CD4-positive, alpha-beta T cell treated with Interleukin-6 for 4 hours (primary cell): ENCODE data around the gene IZUMO4.

ENCODE experiments used
- DNase-seq: peaks from one replicate; pipeline ENCODE4 v3.0.0-alpha.2; 2020; ENCODE audit warnings: mixed read lengths

Gene IZUMO4

DNA sequence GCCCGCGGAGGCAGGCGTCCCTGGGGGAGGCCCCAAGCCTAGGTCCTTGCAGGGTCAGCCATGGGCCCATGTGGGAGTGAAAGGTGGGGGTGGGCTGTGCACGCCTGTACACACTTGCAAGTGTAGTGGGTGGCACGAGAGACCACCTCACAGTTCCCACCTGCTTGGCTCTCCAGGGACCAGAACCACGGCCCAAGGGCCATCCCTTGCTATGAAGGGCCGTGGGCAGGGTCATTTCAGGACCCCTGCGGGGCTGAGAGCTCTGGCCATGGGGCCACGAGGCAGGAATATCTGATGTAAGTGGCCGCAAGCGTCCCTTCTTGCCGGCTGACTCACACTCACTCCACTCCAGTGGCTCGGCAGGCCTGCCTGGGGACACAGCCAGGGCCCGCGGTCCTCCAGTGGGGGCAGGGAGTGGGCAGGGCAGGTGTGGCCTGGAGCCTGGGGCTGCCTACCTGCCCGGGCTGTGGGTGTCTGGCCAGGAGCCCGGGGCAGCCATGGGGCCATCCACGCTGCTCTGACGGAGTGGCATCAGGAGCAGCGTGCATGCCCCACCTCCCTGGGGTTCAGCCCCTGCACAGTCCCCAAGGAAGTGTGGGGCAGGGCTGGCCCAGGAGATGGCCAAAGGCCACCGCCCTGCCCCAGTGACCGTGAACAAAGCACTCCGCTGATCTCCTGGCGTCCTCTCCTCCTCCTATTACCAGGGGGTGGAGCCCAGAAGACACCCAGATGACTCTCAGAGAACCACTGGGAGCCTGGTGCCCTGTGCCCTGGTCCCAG lies 37.1 kb upstream of the IZUMO4 start:
- no peak for DNase-seq

DNA sequence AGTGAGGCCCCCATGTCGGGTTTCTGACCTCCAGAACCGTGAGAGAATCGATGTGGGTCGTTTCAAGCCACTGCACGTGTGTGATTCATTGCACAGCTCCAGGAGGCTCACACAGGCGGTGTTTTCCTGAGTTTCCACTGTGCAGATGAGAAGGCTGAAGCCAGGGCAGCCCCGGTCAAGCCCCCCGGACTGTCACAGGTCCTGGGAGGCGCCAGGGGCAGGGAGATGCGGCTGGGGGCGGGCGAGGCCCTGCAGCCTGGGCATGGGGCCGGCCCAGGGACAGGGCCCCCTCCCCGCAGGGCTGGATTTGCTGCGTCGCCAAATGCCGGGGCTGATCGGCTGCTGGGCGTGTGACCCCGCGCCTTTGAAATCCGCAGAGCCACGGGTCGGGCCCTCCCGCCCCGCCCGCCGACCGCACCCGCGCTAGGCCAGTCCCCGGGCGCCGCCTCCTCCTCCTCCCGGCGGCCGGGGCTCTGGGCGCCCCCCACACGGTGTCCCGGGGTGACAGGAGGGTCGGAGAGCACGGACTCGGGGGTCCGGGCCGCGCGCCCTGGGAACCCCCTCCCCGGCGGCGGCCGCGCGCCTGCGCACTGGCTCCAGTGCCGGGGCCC lies 35.7 kb upstream of the IZUMO4 start:
- DNase-seq: no peak

DNA sequence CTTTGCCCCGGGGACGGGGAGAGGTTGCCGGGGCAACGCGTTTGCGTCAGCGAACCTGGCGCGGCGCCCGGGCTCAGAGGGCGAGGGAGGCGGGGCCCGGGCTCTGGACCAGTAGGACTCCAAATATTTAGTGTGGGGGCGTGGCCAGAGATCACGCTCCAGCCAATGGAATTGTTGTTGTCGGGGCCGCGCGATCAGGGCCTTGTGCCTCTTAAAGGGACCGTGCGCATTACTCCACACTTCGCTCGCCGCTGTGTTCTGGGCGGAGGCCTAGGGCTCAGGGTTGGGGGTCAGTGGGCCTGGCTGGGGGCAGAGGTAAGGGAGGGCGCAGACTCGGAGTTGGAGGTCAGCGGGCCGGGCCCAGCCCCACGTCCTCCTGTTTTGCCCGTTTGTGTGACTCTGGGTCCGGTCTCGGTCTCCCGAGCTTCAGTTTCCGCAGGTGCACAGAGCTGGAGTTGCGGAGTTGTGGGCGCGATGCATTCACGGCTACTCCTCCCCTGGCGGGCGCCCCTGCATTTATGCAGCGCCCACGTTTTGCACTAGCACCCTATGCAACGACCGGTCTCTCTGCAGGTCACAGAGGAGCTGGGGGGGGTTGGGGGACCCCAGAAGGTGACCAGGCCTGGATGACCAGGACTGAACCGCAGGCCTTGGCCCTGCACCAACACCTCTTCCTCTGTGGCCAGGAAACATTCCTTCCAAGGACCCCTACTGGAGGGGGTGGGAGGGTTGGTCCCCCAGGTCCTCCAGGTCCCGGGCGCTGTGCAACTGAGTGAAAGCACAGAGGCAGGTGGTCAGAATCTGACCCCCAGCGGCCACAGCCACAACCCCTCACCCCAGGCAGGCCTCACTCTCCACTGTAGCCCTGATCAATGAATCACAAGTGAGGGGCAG lies 35.0 kb upstream of the IZUMO4 start:
- peak; percentile 100 for DNase-seq

DNA sequence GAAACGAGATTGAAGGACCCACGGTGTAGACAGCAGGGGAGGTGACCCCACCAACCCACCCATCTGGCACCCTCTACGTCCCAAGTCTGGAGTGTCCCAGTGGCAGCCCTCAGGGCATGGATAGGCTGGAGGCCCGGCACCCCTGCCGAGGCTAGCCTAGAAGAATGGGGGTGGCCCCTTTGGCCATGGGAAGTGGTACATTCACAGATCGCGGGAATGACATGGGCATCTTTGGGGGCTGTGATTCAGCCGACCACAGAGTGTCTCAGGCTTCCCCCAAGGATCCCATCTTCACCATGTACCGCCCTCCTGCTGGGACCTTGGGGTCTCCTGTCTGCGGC lies 34.4 kb upstream of the IZUMO4 start:
- no peak for DNase-seq

DNA sequence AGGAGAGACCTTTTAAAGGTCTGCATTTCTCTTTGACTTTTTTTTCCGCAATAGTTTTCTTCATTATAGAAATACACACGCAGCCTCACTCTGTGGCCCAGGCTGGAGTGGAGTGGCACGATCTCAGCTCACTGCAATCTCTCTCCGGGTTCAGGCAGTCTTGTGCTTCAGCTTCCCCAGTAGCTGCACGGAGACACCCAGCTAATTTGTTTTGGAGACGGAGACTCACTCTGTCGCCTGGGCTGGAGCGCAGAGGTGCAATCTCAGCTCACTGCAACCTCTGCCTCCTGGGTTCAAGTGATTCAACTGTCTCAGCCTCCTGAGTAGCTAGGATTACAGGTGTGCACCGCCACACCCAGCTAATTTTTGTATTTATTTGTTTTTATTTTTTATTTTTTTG lies 33.9 kb upstream of the IZUMO4 start:
- DNase-seq: no peak

DNA sequence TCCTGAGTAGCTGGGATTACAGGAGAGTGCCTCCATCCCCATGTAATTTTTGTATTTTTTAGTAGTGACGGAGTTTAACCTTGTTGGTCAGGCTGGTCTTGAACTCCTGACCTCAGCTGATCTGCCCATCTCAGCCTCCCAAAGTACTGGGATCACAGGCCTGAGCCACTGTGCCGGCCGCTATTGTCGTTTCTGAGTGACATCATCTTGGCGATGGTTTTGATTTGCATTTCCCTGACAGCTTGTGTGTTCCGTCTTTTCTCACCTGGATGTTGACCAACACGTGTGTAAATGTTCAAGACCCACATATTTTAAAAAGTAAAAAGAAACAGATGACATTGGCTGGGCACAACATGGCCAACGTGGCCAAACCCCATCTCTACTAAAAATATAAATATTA lies 32.9 kb upstream of the IZUMO4 start:
- DNase-seq: no peak

DNA sequence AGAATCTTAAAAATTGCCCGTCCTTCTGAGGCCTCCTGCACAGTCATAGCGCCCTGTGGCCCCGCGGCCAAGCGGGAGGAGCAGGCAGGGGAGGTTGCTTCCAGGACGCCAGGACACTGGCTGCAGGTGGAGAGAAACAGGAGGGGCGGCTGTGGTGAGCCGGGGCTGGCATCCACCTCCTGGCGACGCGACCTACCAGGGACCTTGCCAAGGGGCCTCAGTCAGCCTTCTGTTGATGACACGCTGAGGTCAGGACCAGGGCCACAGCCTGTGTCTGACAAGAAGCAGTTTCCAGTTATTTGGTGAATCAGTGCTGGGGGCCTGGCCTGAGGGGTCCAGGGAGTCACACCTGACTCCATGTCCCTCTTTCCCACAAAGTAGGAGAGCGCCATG lies 32.3 kb upstream of the IZUMO4 start:
- DNase-seq: no peak

DNA sequence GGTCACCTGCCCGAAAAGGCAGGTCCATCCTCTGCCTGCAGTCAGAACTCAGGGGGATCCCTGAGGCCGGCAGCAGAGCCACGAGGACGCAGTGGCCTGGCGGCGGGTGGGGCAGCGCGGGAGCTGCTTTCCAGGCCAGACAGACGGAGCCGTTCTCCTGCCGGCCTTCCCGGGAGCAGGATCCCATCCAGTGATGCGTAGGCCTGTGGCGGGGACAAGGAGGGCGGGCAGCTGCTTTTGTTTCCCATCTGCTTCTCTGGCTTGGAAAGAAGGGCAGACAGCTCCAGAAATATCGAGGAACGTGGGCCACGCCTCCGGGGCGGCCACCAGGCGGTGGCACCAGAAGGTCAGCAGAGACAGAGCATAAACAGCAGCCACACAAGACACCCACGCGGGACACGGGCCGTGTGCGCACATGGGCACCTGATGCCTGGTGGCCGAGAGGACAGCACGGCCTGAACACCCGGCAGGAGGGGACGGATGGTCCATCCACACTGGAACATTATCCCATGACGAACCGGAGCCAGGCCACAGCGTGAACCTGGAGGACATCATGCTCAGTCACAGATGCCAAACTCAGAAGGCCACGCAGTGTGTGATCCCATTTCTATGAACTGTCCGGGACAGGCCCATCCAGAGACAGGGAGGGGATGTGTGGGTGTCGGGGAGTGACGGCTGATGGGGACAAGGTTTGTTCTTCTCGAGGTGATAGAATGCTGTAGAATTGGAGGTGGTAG lies 31.8 kb upstream of the IZUMO4 start:
- DNase-seq: no peak

DNA sequence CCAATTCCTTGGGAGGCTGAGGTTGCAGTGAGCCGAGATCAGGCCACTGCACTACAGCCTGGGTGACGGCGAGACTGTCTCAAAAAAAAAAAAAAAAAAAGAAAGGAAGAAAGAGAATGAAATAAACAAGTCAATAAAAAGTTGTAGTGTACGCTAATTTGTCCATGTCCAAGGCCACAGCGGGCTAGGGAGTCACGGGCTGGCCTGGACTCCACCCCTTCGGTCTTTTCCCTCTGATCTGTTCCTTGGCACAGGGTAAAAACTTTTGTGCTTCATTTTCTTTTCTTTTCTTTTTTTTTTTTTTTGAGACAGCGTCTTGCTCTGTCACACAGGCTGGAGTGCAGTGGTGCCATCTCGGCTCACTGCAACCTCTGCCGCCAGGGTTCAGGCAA lies 26.3 kb upstream of the IZUMO4 start:
- no peak for DNase-seq

DNA sequence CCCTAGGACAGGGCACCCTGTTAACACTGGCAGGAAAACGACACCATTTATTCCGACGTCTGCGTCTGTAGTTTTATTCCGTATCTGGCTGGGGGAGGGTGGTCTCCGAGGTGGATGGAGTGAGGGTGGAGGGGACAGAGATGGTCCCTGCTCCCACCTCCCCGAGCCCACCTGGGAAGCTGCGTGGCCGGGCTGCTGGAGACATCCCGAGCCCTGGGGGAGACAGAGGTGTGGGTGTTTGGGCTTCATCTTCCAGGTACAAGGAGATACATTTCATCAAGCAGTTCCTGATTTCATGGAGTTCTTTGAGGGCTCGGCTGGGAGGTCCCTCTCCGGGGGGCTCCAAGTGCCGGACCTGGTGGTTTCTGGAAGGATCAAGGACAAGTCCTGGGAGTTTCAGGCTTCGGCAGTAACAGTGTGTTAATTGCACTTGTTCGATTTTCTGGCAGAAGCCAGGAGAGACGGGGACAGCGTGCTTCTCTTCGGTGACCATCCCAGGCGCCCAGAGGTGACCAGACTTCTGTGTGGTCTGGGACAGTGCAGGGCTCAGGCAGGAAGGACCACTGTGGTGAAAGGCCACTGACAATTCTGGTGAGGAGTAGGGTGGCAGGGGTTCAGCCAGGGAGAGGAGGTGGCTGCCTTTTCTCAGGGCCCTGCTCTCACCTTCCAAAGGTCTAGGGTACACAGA lies 25.6 kb upstream of the IZUMO4 start:
- no peak for DNase-seq

DNA sequence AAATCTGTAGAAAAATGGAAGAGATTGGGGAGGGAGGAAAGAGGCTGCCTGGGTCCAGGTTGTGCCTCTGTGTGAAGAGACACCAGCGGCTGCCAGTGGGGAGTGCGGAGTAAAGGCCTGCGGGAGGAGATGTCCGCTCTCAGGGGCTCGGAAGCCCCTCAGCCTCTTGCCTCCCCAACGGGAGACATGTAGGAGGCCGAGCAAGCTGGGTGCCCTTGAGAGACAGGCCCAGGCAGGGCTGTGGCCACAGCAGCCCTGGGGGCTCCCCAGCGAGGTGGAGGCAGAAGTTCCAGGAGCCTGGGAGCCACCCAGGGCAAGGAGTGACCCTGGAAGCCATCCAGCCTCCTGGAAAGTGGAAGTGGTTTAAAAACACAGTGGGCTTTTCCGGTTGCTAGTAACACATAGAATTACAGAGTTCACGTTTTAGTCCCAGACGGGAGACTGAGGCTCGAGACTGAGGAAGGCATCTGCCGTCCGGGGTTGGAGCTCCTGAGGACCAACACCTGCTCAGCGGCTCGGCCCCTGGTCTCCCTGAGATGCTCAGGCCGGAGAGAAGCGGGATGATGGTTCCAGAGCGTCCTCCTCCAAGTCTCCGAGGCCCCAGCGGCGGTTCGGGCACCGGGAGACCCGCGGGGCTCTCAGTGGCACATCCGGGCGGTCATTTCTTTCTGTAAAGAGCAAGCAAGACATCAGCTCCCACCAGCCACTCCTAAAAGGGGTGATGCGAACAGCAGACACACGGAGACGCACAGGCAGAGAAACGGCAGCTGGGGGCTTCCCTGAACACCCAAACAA lies 23.8 kb upstream of the IZUMO4 start:
- DNase-seq: no peak

DNA sequence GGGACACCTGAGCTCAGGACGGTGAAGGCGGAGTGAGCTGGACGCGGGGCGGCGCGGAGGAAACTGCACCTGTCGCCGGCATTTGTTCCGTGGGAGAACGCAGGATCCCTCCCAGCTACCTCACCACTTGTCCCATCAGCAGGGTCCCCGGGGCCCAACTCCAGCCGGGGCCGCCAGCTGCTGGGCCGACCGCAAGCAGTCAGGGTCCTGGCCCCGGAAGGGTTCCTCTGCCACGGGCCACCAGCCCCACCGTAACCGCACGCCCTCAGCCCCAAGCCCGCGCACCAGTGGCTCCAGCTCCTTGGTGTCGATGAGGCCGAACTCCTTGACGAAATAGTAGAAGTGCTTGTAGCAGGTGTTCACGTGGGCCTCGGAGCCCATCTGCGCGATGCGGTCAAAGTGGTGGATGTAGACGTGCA lies 20.2 kb upstream of the IZUMO4 start:
- DNase-seq: no peak

DNA sequence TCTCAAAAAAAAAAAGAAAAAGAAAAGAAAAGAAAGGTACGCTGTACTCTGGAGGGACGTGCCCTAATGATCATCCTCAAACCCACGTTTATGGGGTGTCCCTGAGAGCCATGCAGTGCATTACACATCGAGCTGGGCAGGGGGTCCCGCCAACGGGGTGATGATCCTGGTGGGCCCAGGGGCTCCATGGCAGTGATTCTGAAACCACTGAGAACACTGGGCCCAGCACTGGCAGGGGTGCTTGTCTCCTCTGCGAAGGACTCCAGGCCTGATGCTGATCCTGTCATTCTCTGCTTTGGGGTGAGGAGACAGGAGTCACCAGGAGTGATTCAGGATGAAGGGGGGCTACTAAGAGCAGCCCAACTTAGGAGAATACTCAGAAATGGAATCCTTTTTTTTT lies 19.3 kb upstream of the IZUMO4 start:
- DNase-seq: no peak

DNA sequence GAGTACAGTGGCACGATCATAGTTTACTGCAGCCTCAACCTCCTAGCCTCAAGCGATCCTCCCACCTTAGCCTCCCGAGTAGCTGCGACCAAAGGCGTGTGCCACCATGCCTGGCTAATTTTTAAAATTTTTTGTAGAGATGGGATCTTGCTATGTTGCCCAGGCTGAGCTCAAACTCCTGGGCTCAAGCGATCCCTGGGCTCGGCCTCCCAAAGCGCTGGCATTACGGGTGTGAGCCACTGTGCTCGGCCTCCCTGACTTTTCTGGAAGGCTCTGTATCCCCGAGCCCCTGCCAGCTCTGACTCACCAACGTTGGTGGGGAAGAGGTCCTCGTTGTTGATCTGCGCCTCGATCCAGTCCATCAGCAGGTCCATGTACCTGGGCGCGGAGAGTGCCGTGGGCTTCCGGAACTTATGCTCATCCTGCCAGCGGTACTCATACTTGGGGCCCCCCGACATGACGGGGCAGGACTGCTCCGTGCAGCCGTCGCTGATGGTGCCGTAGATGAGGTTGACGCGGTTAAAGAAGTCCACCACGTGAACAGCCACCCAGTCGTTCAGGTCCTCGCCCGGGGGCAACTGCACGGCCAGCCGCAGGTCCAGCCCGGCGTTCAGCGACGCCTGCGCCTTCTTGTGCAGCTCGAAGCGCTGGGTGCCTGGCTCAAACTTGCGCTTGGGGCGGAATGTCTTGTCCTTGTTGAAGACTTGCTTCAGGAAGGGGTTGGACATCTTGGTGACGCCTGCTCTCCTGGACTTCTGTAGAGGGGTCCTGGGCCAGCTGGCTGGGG lies 18.7 kb upstream of the IZUMO4 start:
- DNase-seq: no peak

DNA sequence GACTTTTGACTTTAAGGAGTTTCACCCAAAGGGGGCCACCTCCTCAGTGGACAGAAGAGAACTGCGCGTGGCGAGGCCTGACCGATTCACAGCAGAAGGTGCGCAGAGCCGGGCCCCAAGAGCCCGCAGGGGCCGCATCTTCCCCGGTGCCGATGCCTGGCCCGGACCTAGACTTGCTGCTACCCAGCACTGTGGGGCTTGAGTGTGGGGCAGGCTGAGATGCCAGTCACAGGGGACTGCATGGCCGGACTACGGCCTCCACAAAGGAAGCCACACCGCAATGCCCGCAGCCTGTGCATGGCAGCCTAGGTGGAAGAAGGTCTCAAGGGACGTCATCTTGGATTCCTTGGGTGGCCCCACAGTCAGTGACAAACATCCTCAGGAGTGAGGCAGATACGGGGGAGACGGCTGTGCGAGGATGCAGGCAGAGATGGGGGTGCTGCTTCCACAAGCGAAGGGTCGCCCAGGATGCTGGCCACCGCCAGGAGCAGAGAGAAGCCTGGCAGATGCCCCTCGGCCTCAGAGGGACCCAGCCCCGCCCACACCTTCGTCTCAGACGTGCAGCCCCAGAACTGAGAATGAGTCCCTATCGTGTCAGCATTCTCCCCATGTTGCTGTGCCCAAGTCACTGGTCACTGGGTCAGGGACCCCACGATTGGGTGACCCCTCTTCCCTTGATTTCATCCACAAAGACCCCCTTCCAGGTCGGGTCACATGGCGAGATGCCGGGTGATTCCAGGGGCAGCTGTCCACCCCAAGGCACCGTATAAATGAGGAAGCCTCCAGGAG lies 17.4 kb upstream of the IZUMO4 start:
- no peak for DNase-seq

DNA sequence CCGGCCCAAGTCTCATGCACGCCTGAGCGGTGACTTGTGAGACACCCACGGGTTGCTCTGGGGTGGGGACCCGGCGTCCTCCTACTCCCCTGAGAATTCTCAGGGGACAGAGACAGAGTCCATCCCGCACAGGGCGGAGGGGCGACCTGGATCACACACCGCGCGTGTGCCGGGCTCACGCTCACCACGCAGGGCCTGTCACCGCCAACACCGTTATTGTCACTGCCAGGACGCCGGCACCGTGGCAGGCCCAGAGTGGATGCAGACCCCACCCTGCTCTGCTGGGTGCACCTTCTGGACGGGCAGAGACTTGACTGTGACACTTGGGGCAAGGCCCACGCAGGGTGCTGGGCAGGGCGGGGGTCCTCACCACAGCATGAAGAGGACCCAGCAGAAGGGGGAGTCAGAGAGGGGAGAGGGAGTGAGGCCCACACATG lies 16.8 kb upstream of the IZUMO4 start:
- no peak for DNase-seq

DNA sequence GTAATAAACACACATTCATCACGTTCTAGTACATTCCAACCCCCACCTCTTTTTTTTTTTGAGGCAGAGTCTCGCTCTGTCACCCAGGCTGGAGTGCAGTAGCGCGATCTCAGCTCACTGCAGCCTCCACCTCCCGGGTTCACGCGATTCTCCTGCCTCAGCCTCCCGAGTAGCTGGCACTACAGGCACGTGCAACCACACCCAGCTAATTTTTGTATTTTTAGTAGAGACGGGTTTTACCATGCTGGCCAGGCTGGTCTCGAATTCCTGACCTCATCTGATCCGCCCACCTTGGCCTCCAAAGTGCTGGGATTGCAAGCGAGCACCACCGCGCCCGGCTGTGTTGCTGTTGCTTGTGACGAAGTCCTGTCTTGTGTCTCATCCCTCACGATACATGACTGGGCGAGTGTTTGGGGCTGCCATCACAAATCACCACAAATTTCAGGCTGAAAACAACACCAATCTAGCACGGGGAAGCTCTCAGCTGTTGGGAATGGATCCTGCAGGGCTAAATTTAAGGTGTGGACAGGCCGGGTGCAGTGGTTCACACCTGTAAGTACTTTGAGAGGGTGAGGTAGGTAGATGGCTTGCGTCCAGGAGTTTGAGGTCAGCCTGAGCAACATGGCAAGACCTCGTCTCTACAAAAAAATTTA lies 16.3 kb upstream of the IZUMO4 start:
- DNase-seq: no peak

DNA sequence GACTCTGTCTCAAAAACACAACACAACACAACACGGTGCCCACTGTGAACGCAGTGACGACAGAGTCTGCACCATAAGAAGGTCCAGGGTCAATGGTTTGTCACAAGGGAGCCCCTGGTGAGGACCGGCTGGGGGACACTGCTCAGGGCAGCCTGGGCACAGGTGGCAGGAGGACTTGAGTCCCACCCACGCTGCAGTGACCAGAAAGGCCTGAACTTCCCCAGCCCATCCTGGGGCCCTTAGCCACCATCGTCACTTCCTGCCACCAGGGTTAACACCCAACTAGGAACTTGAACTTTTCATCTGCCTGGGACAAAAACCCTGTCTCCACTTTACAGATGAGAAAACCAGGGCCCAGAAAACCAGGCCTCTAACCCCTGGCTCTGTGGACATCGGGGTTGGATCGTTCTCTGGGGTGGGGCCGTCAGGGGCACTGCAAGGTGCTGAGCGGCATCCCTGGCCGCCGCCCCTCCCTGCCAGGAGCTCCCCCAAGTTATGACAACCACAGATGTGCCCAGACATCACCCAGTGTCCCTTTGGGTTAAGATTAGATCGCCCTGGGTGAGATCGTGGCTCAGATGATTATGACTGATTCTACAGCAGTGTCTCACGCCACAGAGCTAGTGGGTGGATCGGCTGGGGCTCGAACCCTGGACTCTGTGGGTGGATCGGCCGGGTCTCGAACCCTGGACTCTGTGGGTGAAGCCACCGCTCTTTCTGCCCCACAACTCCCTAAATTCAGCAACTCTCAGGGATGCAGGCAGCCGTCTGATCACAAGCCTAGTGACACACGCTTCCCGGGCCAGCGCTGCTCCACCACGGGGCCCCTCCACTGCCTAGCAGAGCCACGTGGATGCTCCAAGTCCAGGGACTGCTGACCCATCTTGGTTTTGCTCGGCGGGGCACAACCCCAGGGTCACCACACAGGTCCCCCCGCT lies 14.6 kb upstream of the IZUMO4 start:
- peak; percentile 56 for DNase-seq
